Fibroblast of peridontal ligament (primary cell): ENCODE data around the gene FMNL2.

Source experiments
- DNase-seq: peaks from one replicate; pipeline ENCODE4 v3.0.0-alpha.2; 2010; ENCODE audit errors: extremely low read depth

The FMNL2 gene

GRCh38 chr2:152339556-152340286, 4.7 kb downstream of the FMNL2 start:
- DNase-seq: no peak

- no peak for DNase-seq
Measured at GRCh38 chr2:152342259-152343046, 7.5 kb downstream of the FMNL2 start.

DNA sequence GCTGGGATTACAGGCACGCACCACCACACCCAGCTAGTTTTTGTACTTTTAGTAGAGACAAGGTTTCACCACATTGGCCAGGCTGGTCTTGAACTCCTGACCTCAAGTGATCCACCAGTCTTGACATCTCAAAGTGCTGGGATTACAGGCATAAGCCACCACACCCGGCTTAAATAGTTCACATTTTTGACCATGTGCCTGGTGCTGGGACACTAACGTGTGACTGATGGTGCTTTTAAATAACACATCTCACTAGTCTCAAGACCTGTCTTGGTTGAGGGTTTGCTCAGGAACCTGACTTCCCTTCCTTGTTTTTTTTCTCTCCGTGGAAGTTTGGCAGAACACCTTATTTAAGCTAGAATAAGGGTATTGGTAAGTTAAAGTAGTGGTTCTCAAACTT, 8.5 kb downstream of the FMNL2 start:
- DNase-seq: no peak

- no peak for DNase-seq
Measured at GRCh38 chr2:152344579-152345195, 9.7 kb downstream of the FMNL2 start.

GRCh38 chr2:152347076-152347475, 12.1 kb downstream of the FMNL2 start:
- no peak for DNase-seq

DNA sequence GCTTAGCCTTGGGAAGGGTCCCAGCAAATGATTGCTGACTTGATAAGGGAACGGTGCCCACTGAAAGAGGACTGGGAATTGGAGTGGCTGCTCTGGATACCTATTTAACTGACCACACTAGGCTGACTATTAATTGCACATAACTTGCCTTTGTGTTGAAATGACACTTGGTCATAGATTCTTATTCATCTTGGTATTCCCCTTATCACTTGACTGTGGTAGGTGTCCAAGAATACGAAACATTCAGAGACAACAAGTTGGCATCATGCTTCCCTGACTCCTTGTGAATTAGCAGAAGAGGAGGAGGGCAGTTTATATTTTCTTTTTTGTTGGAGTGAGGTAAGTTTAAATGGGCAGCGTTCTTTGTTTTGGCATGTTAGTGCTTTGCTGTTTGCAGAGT, 13.4 kb downstream of the FMNL2 start:
- DNase-seq: no peak

DNA sequence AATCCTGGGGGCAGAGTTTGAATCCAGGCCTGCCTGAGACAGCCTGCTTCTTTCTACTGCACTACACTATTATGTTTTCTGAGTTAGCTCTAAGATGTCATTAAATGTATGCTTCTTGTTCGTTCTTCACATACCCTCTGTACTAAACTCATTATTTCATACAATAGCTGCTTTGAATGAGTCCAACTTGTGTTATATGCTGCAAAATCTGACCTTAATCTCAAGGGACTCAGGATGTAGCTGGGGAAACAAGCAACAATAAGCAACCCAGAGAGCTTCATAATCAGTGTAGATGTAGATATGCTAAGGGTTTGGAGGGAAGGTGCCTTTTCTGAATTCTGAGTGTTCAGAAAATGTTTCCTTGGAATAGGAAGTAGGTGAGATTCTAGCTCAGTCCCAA, 14.4 kb downstream of the FMNL2 start:
- no peak for DNase-seq

DNA sequence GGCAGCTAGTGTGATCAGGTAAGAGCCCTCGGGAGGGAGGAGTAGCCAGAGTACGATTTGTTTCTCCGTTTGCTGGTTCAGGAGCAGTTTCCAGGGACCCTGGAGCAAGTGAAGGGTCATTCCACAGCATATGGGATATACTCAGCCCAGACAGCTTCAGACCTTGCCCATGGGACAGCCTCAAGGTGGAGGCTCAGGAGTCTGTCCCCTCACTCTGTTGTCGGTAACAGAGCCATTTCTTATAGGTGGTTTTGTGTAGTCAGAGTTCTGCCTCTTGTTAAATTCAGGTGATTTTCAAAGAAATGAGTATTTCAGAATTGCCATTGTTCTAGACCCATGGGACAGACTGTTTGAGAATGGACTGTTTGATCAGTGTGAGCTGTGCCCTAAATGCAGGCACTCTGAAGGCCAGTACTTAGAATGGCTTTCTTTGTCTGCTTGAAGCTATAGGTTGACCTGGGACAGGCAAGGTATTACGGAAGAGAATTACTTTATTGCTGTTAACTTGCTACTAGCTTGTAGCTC, 15.2 kb downstream of the FMNL2 start:
- no peak for DNase-seq

DNA sequence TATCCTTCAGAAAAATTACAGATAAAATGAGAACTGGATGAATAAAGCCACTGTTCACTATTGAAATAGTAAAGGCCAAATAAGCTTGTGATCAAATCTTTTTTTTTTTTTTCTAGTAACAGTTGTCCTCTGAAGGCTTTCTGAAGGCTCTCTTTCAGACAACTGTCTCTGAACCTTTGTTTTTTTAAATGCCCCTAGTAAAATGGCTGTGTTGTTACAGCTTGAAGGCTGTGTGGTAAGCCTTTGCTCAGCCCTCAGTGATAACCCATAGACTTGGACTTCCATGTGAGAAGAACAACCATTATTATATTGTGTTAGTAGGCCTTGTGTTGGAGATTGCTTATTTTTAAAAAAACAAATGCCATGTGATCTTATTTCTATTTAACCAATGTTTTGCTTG, 17.6 kb downstream of the FMNL2 start:
- no peak for DNase-seq

- no peak for DNase-seq
Measured at GRCh38 chr2:152353364-152353763, 18.4 kb downstream of the FMNL2 start.

DNA sequence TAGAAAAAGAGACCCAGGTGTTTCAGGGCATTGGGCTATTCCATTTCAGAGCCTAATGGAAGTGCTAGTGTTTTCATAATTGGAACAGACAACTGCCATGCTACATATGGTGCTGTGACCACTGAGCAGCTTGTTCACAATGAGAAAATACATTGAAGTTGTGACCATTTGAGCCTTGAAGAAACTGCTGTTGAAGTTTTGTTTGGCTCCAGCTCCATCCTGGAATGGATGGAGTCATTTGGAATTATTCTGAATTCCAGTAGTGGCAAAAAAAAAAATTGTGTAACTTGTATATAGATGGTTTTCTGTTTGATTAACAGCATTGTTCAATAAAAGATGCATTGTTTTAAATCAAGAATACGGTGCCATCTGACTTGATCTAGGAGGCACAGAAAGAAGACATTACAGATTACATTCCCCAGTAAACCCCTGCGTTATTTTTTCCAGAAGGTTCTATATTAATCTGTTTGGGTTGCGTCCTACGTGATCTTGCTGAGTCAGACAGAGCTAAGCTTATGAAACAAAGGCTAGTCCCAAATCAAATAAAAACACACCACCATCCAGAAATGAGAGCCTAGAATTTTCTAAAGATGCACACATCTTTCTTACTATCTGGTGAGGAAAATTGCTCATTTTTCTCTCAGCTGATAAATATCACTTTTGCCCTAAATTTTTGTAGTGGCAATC, 19.2 kb downstream of the FMNL2 start:
- DNase-seq: no peak

DNA sequence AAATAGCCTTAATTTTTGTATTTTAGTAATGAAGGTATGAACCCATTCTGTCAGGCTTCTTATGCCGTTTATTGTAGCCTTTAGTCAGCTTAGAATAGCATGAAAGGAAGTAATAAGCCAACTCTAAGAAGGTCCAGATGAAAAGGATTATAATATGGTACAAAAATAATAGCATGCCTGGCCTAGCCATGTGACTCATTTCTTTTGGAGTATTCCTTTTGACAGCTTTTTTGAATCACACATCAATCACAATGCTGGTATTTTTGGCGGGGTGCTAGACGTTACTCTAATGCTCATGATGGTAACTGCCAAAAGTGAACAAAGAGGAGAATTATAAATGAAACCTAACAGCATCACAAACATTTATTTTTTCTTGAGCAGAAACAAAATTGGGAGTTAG, 19.9 kb downstream of the FMNL2 start:
- peak; percentile 49 for DNase-seq

DNA sequence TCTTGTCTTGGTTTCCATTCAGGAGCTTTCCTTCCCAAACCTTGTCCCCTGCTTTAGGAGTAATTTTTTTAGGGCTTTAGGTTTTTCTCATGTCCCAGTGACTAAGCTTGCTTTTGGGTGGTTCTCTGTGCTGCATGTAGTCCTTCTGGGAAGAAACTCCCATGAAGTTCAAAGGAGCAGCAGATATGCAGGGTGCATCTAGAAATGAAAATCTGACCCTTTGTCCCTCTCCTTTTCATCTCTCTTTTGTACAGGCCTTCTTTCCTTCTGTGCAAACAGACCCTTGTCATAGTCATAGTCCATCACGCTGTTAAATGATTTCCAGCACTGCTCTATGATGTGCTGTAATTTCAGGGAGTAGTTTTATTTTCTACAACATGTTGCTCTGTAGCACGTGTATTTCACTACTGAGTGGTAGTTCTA, 20.4 kb downstream of the FMNL2 start:
- DNase-seq: no peak

DNA sequence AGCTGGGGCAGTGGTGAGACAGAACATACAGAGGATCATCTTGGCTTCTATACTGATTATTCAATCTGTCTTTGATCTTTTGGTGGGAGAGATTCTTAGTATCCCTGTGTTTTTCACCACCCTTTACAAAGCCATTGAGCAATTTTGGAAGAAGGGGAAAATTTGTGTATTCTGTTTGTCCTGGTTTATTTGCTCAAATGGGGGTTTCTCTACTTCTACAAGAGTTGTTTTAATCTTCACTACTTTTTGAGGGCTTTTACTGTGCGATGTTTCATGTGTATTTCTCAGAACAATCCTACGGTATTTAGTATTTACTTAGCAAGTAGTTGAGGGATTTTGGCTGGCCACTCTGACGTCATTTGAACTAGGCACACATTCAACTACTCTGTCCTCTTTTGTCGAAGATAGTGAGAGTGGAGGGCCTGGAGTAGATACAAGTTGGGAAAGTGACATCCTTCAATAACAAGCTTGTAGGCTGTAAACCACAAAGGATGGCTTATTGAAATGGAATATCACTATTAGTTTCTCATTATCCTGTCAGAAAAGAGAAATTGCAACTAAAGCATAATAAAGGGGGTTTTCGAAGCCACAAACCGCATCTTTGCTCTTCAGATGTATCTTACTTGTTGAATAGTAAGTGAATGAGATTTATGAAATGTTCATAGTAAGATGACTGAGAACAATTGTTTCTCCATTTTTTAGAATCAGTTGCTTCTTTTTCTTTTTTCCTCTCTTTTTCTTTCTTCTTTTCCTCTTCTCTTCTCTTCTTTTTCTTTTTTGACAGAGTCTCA, 24.8 kb downstream of the FMNL2 start:
- no peak for DNase-seq

DNA sequence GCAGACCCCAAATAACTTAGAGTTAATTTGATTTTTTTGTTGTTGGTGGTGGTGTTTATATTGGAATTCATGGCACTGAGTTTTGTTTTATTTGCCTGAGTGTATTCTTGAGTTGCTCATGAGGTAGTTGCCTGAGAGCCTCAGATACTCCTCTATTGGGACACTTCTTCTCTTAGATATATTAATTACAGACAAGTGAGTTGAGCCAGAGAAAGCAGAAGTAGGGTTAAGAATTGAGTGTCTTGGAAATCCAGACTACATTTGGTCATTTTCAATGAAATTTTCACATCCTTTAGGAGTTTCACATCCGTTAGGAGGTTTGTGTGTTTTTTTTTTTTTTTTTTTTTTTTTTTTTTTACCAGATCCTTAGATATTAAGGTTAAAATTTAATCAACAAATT, 29.0 kb downstream of the FMNL2 start:
- DNase-seq: no peak

- DNase-seq: peak; percentile 47
Measured at GRCh38 chr2:152367547-152368390, 32.8 kb downstream of the FMNL2 start.

DNA sequence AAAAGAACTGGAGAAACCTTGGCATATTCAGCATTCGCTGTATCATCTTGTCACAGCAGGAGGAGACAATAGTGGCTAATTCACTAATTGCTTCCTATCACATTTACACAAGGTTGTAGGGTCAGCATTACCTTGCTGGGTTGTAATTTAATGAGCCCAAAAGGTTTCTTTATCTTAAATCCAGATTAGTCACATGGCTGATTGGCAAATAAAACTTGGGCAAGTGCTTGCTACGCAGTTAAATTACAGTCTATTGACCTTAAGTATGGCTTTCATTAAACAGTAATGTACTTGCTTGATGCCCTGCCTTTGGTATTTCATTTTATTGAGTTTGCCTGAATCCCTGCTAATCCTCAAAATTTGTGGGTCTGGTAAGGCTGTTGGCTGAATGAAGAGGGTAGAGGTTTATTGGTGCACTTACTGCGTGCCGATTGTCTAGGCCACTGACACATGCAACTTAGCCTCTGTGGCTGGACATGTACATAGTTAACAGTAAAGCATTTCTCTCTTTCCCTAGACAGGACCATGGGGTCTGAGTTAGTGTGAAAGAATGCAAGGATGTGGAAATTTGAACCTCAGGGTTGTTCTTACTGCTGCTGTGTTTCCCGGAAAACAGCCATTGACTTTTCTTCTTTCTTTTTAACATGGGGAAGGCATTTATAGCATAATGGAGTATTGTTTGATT, 34.3 kb downstream of the FMNL2 start:
- peak; percentile 91 for DNase-seq

DNA sequence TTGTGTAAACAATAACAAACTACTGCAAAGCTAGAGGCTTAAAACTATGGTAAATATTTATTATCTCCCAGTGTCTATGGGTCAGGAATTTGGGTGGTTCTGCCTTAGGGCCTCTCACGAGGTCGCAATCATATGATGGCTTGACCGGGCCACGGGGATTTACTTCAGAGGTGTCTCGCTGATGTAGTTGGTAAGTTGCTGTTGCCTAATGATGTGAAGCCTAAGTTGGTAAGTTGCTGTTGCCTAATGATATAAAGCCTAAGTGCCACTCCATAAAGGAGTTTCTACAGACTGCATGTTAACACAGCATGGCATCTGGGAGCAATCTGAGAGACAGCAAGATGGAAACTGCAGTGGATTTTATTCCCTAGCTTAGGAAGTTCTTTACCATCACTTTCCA, 35.8 kb downstream of the FMNL2 start:
- no peak for DNase-seq

DNA sequence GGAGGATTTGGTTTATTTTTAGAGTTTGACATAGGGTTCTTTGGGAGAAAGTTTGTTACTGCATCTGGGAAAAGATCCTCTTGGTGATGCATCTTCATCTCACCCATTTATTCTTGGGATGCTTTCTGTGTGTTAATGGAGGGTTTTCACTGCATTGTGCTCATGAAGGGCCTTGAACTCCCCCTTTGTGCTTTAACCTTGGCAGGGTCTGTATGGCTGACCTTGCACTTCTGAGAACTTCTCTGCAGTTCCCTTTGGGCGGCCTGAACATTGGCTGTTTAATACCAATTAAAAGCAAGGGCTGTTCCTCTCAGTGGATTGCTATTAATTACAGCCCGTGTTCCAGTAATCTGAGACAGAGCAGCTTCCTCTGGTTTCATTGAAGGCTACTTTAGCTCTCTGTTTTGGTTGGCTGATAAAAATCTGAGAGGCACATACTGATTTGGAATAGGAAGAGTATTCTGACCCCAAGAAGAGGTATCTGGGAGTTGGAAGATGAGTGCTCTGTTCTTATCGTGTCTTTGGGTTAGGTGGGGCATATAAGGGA, 37.5 kb downstream of the FMNL2 start:
- no peak for DNase-seq
